ENCODE results near the gene RARS1. TPM values are rescaled to one million over a fixed set of nuclear protein-coding genes. Genes with fewer than 3 reads are reported as not detected.

The RARS1 gene
- total RNA-seq = 10 to 100 TPM; 84.9 to 88.6 TPM

DNA sequence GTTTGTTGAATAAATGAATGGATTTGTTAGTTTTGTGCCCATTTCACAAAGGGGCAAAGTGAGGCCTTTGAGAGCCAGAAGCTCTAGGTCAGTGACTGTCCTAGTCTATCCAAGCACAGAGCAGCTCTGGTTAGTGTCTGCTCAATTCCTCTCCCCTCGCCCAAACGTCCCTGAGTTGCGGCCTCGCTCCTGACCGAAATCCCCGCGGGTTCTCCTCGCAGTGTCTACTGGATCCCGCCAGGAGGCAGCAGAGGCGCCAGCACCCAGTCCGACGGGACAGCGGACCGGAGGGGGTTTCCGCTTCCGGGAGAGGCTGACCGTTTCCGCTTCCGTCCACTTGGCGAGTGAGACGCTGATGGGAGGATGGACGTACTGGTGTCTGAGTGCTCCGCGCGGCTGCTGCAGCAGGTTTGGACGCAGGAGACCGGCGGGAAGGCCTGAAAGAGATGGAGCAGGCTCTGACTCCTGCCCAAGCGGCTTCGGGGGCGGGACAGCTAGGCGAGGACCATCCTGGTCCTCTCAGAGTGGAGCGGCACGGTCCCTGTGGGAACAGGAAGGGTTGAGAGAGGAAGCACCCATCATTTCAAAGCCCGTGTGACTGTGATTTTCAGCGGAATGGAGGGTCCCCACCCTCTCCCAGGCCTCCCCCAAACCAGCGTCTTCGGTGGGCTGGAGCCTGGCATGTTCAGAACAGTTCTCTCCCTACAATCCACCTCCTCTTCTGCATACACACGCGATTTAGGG lies at the start of gene RARS1:
Gene RARS1 (plus strand): TSS at position 336 of the 744 bp plus-strand sequence. CDS start 28 bp downstream, at position 364.
- Mint-ChIP-seq H3K36me3 (peaks cover 9% of the 10 kb centered on the region), H3K27ac (peak within 1 kb of the TSS; percentile 81 to 99), H3K4me1 (ENCODE audit: low read depth in 2 of 2) (peaks cover 30 to 31% of the 10 kb centered on the region in 2 donors), H3K4me3 (peak within 1 kb of the TSS; percentile 100), H3K9me3 (no peaks in the 10 kb centered on the region), H3K27me3 (peaks cover 0 to 3% of the 10 kb centered on the region in 2 donors)
- peak; percentile 93 for DNase-seq (ENCODE audit: low spot score)
- peak; percentile 98 to 99 for ATAC-seq

DNA sequence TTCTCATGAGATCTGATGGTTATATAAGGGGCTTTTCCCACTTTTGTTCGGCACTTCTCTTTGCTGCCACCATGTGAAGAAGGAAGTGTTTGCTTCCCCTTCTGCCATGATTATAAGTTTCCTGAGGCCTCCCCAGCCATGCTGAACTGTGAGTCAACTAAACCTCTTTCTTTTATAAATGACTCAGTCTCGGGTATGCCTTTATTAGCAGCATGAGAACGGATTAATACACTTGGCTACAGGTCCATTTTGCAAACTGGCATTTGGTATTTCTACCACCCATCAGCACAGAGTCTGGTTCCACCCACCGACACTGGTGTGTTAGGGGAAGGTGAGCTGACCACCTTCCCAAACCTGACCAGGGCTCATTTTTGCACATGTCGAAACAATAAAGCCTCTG lies 47.9 kb upstream of the RARS1 start:
- H3K36me3 Mint-ChIP-seq = no peaks in the 10 kb centered on the region
- no peak for DNase-seq (ENCODE audit: low spot score)
- no peaks in the 10 kb centered on the region for H3K9me3 Mint-ChIP-seq
- H3K27ac Mint-ChIP-seq = no peak overlapping the region
- no peaks in the 10 kb centered on the region for H3K4me1 Mint-ChIP-seq (ENCODE audit: low read depth in 2 of 2)
- H3K27me3 Mint-ChIP-seq = peaks cover 19 to 27% of the 10 kb centered on the region in 2 donors
- H3K4me3 Mint-ChIP-seq = no peak overlapping the region
- no peak for ATAC-seq

DNA sequence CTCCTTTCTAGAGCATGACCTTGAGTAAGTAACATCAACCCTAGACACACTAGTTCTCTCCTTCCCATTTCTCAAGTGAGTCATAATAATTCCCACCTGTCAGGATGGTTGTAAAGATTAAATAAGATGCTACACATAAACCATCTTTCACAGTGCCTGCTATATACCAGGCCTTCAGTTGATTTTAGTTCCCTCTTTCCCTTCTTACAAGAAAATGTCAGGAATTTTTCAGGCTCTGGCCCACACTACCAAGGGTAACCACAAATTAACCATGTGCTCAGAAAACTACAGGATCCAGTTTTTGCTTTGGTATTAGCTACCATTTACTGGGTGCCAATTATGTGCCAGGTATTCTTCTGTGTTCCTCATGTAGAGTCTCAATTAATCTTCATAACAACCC lies 42.7 kb upstream of the RARS1 start:
- Mint-ChIP-seq H3K4me3 (no peak overlapping the region), H3K9me3 (no peaks in the 10 kb centered on the region), H3K4me1 (ENCODE audit: low read depth in 2 of 2) (no peaks in the 10 kb centered on the region), H3K27ac (no peak overlapping the region), H3K27me3 (peaks cover 6 to 8% of the 10 kb centered on the region in 2 donors), H3K36me3 (no peaks in the 10 kb centered on the region)
- ATAC-seq = no peak
- no peak for DNase-seq (ENCODE audit: low spot score)

DNA sequence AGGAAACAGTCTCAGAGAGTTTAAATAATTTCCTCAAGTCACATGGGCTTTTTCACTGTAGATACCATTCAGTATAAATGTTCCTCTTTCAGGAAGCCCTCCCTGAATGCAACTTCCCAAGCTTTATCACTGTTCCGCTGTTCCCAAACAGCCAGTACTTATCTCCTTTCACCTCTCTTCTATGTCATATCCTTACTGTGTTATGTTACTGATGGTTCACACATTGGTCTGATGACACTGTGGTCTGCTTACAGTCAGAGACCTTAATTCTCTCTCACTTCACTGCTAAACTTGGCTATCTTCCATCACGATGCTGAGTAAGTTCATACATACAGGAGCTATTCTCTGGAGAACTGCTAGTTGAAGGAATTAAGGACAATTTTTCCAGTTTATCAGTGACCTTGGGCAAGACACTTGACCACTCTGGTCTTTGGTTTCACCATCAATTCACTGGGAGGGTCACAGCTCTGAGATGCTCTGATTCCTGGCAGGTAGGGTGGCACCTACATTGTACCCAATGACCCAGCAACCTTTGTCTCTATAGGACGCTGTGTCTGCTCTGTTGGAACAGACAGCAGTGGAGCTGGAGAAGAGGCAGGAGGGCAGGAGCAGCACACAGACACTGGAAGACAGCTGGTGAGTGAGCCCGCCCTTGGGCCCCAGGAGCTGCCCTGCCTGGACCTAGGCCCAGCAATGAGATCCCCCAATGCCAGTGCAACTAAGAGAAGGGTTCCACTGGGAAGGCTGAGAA lies 42.1 kb upstream of the RARS1 start:
- DNase-seq (ENCODE audit: low spot score) (no peak), ATAC-seq (no peak)
- Mint-ChIP-seq H3K9me3 (no peaks in the 10 kb centered on the region), H3K4me1 (ENCODE audit: low read depth in 2 of 2) (no peaks in the 10 kb centered on the region), H3K27ac (no peak overlapping the region), H3K36me3 (no peaks in the 10 kb centered on the region), H3K27me3 (peaks cover 6 to 8% of the 10 kb centered on the region in 2 donors), H3K4me3 (no peak overlapping the region)

DNA sequence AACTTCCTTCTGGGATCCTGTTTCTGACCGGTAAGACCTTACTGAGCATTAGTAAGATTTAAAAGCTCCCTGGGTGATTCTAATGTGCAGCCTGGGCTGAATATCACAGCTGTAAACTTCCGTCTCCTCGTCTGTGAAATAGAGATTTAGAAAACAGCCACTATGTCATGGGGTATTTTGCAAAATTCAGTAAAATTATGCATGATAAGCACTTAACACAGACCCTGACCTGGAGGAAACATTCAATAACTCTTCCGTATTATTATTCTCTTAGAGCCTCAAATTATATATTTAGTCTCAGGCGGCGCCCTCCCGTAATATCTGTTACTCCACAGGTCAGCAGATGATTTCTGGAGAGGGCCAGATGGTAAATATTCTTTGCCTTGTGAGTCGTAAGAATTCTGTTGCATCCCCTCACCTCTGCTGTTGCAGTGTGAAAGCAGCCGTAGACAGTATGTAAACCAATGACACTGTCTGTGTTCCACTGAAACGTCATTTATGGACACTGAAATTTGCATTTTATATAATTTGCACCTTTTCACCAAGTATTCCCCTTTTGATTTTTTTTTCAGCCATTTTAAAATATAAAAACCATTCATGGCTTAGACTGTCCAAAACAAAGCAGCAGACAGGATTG lies 39.2 kb upstream of the RARS1 start:
- ATAC-seq (no peak), DNase-seq (ENCODE audit: low spot score) (no peak)
- Mint-ChIP-seq H3K27me3 (peaks cover 0 to 8% of the 10 kb centered on the region in 2 donors), H3K4me1 (ENCODE audit: low read depth in 2 of 2) (no peaks in the 10 kb centered on the region), H3K36me3 (no peaks in the 10 kb centered on the region), H3K27ac (no peak overlapping the region), H3K4me3 (no peak overlapping the region), H3K9me3 (no peaks in the 10 kb centered on the region)

DNA sequence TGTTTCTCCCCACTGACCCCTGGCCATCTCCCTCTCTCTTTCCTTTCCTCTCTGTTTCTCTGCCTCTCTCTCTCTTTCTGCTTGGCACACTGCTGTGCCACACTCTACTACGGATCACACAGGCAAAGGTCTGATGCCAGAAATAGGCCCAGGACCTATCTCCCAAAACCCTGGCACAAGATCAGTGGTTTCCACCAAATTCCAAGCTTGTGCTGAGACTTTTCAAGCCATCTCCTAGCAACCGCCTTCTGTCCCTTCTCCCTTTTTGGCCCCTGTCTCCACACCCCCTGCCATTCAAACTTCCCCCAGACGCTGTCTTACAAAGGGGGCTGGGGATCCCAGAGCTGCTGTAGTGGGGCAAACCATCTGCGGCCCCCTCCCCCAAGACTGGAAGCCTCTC lies 38.5 kb upstream of the RARS1 start:
- H3K27ac Mint-ChIP-seq = no peak overlapping the region
- no peaks in the 10 kb centered on the region for H3K36me3 Mint-ChIP-seq
- no peaks in the 10 kb centered on the region for H3K9me3 Mint-ChIP-seq
- no peak for ATAC-seq
- peaks cover 0 to 8% of the 10 kb centered on the region in 2 donors for H3K27me3 Mint-ChIP-seq
- no peak for DNase-seq (ENCODE audit: low spot score)
- no peak overlapping the region for H3K4me3 Mint-ChIP-seq
- H3K4me1 Mint-ChIP-seq (ENCODE audit: low read depth in 2 of 2) = no peaks in the 10 kb centered on the region

DNA sequence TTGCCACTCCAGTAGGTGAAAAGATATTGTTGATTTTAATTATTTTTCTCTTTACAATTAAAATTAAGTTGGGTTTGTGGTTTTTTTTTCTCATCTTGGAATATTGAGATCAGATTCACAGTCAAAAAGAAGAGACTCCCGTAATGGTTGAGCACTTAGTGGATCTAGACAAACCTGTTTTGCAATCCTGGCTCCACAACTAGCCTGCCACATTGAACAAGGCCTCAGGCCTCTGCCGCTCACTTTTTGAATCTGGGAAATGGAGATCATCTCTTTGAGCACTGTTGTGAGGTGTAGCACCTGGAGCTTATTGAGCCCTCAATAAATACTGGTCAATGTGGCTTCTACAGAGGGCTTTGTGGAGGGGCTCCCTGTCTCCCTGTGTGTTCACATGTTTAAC lies 37.1 kb upstream of the RARS1 start:
- Mint-ChIP-seq H3K36me3 (no peaks in the 10 kb centered on the region), H3K27ac (no peak overlapping the region), H3K27me3 (peaks cover 0 to 5% of the 10 kb centered on the region in 2 donors), H3K4me3 (no peak overlapping the region), H3K9me3 (no peaks in the 10 kb centered on the region), H3K4me1 (ENCODE audit: low read depth in 2 of 2) (no peaks in the 10 kb centered on the region)
- DNase-seq (ENCODE audit: low spot score) = no peak
- no peak for ATAC-seq

DNA sequence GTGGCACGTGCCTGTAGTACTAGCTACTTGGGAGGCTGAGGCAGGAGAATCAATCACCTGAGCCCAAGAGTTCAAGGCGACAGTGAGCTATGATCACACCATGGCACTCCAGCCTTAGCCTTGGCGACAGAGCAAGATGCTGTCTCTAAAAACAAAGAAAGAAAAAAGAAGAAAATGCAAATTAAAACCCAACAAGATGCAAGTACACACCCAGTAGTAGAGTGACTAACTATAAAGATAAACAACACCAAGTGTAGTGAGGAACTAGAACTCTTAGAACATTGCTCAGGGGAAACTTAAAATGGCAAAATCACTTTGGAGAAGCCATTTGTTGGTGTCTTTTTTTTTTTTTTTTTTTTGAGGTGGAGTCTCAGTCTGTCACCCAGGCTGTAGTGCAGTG lies 34.7 kb upstream of the RARS1 start:
- H3K4me1 Mint-ChIP-seq (ENCODE audit: low read depth in 2 of 2) = no peaks in the 10 kb centered on the region
- no peak overlapping the region for H3K27ac Mint-ChIP-seq
- ATAC-seq (no peak), DNase-seq (ENCODE audit: low spot score) (no peak)
- H3K4me3 Mint-ChIP-seq = no peak overlapping the region
- no peaks in the 10 kb centered on the region for H3K36me3 Mint-ChIP-seq
- no peaks in the 10 kb centered on the region for H3K9me3 Mint-ChIP-seq
- H3K27me3 Mint-ChIP-seq = peaks cover 0 to 4% of the 10 kb centered on the region in 2 donors

DNA sequence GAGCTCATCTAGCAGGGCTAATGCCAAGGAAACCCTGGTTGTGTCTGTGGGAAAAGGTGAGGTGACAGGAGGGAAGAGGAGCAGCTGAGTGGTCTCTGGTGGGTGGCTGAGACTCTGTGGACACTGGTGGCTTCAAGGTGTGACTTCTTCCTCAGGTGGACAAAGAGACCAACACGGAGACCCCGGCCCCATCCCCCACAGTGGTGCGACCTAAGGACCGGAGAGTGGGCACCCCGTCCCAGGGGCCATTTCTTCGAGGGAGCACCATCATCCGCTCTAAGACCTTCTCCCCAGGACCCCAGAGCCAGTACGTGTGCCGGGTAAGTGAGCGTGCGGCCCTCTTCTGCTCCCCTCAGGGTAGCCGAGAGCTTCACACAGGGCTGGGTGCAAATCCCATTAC lies 31.1 kb upstream of the RARS1 start:
- DNase-seq (ENCODE audit: low spot score) = no peak
- Mint-ChIP-seq H3K27ac (no peak overlapping the region), H3K9me3 (peaks cover 3% of the 10 kb centered on the region), H3K4me3 (no peak overlapping the region), H3K27me3 (peaks cover 3 to 5% of the 10 kb centered on the region in 2 donors), H3K4me1 (ENCODE audit: low read depth in 2 of 2) (no peaks in the 10 kb centered on the region), H3K36me3 (no peaks in the 10 kb centered on the region)
- ATAC-seq = peak in 1 of 2 donors; percentile 35

DNA sequence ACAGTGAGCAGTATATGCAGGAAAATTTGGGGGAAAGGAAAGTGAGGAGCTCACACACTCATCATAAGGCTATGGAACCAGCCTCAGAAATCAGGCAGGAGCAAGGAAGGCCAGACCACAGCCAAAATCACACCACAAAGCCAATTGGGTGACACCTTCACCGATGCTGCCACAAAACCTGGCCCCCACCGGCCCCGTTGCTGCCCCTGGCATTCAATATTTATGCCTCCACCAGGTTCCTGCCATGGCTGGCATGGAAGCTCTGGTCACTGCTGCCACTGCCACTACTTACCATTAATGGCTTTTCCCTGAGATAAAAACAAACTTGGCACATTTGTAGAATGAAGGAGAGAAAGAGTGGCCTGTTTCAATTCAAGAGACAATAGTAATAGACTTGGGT lies 28.7 kb upstream of the RARS1 start:
- Mint-ChIP-seq H3K27me3 (peaks cover 3 to 5% of the 10 kb centered on the region in 2 donors), H3K4me3 (no peak overlapping the region), H3K4me1 (ENCODE audit: low read depth in 2 of 2) (no peaks in the 10 kb centered on the region), H3K9me3 (peaks cover 3% of the 10 kb centered on the region), H3K36me3 (no peaks in the 10 kb centered on the region), H3K27ac (no peak overlapping the region)
- DNase-seq (ENCODE audit: low spot score) = no peak
- ATAC-seq = no peak

DNA sequence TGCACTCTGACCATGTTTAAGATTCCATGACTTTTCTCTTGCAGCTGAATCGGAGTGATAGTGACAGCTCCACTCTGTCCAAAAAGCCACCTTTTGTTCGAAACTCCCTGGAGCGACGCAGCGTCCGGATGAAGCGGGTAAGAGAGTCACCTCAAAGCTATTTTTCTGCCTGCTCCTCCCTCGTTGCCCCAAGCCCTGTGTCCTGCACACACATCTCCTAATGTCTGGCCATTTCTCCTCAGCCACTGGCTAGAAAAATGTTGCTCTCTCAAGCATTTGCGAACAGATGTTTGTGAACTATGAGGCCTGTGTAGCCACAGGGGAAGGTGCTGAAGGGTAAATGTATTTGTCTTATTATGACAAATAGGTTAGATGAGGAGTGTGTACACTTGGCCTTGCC lies 25.7 kb upstream of the RARS1 start:
- ATAC-seq (no peak), DNase-seq (ENCODE audit: low spot score) (no peak)
- Mint-ChIP-seq H3K27ac (no peak overlapping the region), H3K9me3 (peaks cover 3% of the 10 kb centered on the region), H3K4me1 (ENCODE audit: low read depth in 2 of 2) (peaks cover 0 to 6% of the 10 kb centered on the region in 2 donors), H3K27me3 (peaks cover 5 to 7% of the 10 kb centered on the region in 2 donors), H3K36me3 (no peaks in the 10 kb centered on the region), H3K4me3 (no peak overlapping the region)

DNA sequence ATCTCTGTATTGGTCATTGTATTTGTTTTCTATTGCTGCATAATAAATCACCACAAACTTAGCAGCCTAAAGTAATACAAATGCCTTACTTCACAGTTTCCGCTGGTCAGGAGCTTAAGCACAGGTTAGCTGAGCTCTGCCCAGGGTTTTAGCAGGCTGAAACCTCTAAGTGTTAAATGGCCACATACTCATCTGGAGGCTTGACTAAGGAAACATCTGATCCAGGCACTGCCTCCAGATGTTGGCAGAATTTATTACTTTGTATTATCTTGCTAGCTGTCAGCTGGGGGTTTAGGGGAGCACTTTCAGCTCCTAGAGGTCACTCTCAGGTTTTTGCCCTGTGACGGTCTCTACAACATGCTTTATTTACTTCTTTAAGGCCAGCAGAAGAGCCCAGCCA lies 23.2 kb upstream of the RARS1 start:
- Mint-ChIP-seq H3K4me3 (no peak overlapping the region), H3K36me3 (no peaks in the 10 kb centered on the region), H3K27me3 (peaks cover 5 to 7% of the 10 kb centered on the region in 2 donors), H3K9me3 (peaks cover 3% of the 10 kb centered on the region), H3K4me1 (ENCODE audit: low read depth in 2 of 2) (peaks cover 0 to 6% of the 10 kb centered on the region in 2 donors), H3K27ac (no peak overlapping the region)
- ATAC-seq (no peak), DNase-seq (ENCODE audit: low spot score) (no peak)

DNA sequence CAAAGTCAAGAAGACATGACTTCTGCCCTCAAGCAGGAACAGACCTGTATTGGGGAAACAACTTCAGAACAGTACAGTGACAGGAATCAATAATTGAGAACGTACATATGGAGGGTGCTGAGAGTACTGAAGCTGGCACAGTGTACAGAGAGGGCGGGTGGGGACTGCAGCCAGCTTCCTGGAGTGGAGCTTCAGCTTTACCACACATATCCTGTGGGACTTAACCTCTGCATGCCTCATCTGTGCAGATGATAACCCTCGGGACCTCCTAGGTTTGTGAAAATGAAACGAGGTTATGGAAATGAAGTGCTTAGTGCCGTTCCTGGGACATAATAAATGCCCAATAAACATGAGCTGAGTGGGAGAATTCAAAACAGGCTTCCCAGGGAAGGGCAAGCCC lies 22.1 kb upstream of the RARS1 start:
- H3K9me3 Mint-ChIP-seq = no peaks in the 10 kb centered on the region
- no peak for ATAC-seq
- no peak overlapping the region for H3K27ac Mint-ChIP-seq
- peaks cover 0 to 6% of the 10 kb centered on the region in 2 donors for H3K4me1 Mint-ChIP-seq (ENCODE audit: low read depth in 2 of 2)
- H3K4me3 Mint-ChIP-seq = no peak overlapping the region
- no peaks in the 10 kb centered on the region for H3K36me3 Mint-ChIP-seq
- DNase-seq (ENCODE audit: low spot score) = no peak
- peaks cover 0 to 4% of the 10 kb centered on the region in 2 donors for H3K27me3 Mint-ChIP-seq

DNA sequence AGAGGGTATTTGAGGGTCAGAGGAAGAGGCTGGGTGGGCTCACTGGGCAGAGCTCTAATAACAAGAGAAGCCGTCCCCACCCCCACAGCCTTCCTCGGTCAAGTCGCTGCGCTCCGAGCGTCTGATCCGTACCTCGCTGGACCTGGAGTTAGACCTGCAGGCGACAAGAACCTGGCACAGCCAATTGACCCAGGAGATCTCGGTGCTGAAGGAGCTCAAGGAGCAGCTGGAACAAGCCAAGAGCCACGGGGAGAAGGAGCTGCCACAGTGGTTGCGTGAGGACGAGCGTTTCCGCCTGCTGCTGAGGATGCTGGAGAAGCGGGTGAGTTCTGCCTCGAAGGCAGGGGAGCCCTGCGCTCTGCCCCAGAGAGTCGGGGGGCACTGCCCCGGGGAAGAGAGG lies 21.6 kb upstream of the RARS1 start:
- peaks cover 0 to 4% of the 10 kb centered on the region in 2 donors for H3K27me3 Mint-ChIP-seq
- H3K4me1 Mint-ChIP-seq (ENCODE audit: low read depth in 2 of 2) = peaks cover 0 to 6% of the 10 kb centered on the region in 2 donors
- no peak for ATAC-seq
- no peak overlapping the region for H3K4me3 Mint-ChIP-seq
- DNase-seq (ENCODE audit: low spot score) = no peak
- no peak overlapping the region for H3K27ac Mint-ChIP-seq
- no peaks in the 10 kb centered on the region for H3K36me3 Mint-ChIP-seq
- H3K9me3 Mint-ChIP-seq = no peaks in the 10 kb centered on the region
